ENCODE results near the gene SH3BP5L.

GRCh38 chr1:248815407-248816034 is 10.2 kb downstream of the SH3BP5L start:
- TF ChIP-seq ZNF274 (IDR thresholded peaks at IDR 0.05; ENCODE audit: low read depth, low read length) = no peak
- TF ChIP-seq SUZ12 (IDR thresholded peaks at IDR 0.05; ENCODE audit: extremely low read depth, insufficient read depth, insufficient read length) = no peak
- no peak for TF ChIP-seq YY1 (IDR thresholded peaks at IDR 0.05; ENCODE audit: insufficient read depth, insufficient read length)
